Ascending aorta (tissue), 2 donors: ENCODE measurements around the gene CFAP73. TPM values are rescaled to one million over a fixed set of nuclear protein-coding genes. Genes with fewer than 3 reads are reported as not detected.
A peak's percentile ranks its signal among the peaks of the same experiment; 100 is the strongest.

Experiments
- DNase-seq, 2 donors: peaks; one replicate each; pipeline ENCODE4 v3.0.0-alpha.2; 2019; ENCODE audit warnings: low spot score in 2 of 2
- H3K27ac ChIP-seq, 2 donors: fragments of 200-600 bp; sonication (generic); one replicate each; pipeline ENCODE4 v1.5.1; 2016 to 2017; ENCODE audit warnings: mild to moderate bottlenecking in 1 of 2
- H3K27me3 ChIP-seq: fragments of 200-600 bp; sonication (generic); one replicate; pipeline ENCODE4 v1.5.1; 2017
- H3K36me3 ChIP-seq, 2 donors: fragments of 200-600 bp; sonication (generic); one replicate each; pipeline ENCODE4 v1.5.1; 2016
- H3K4me1 ChIP-seq, 2 donors: fragments of 200-600 bp; sonication (generic); one replicate each; pipeline ENCODE4 v1.5.1; 2016 to 2017; ENCODE audit warnings: mild to moderate bottlenecking in 1 of 2
- H3K4me3 ChIP-seq, 2 donors: fragments of 200-600 bp; sonication (generic); one replicate each; pipeline ENCODE4 v1.5.1; 2016 to 2017; ENCODE audit warnings: mild to moderate bottlenecking in 1 of 2
- H3K9me3 ChIP-seq, 2 donors: fragments of 200-600 bp; sonication (generic); one replicate each; pipeline ENCODE4 v1.5.1; 2016
- intact Hi-C: fragments of 100-400 bp; cut with DNase I; formaldehyde crosslinking; loops from one replicate; pipeline ENCODE4 v1.15.1; 2023
- total RNA-seq: library from RNA; depleted of rRNA; stranded (reverse); fragments of >200 nt; gene quantifications from one replicate; pipeline ENCODE4 v1.1.0, GENCODE V29; 2016
- TF ChIP-seq, protein P1 (sequence below), 3 experiments: fragments of 200-600 bp in 2 of 3; fragments of 450-650 bp in 1 of 3; sonication (generic) in 2 of 3; IDR thresholded peaks; one replicate each; pipeline ENCODE4 v1.5.1; 2016 to 2019; ENCODE audit warnings: antibody characterized with exemption in 3 of 3, mild to moderate bottlenecking in 1 of 3, moderate library complexity in 1 of 3

Gene CFAP73
- total RNA-seq, 1 donor from 2014 or later, result not detected

GRCh38 chr12:113133036-113133435 lies 16.5 kb upstream of the CFAP73 start:
- Histone ChIP-seq H3K27ac (no peak overlapping the region), H3K36me3 (no peaks in the 10 kb centered on the region), H3K4me3 (no peak overlapping the region), H3K9me3 (no peaks in the 10 kb centered on the region), H3K27me3 (no peaks in the 10 kb centered on the region), H3K4me1 (no peaks in the 10 kb centered on the region)
- intact Hi-C loops, result no loop called here
- TF ChIP-seq, protein P1, sequence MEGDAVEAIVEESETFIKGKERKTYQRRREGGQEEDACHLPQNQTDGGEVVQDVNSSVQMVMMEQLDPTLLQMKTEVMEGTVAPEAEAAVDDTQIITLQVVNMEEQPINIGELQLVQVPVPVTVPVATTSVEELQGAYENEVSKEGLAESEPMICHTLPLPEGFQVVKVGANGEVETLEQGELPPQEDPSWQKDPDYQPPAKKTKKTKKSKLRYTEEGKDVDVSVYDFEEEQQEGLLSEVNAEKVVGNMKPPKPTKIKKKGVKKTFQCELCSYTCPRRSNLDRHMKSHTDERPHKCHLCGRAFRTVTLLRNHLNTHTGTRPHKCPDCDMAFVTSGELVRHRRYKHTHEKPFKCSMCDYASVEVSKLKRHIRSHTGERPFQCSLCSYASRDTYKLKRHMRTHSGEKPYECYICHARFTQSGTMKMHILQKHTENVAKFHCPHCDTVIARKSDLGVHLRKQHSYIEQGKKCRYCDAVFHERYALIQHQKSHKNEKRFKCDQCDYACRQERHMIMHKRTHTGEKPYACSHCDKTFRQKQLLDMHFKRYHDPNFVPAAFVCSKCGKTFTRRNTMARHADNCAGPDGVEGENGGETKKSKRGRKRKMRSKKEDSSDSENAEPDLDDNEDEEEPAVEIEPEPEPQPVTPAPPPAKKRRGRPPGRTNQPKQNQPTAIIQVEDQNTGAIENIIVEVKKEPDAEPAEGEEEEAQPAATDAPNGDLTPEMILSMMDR (IDR thresholded peaks at IDR 0.05), result no peak
- DNase-seq, result no peak

- H3K4me1 ChIP-seq, result no peaks in the 10 kb centered on the region
- no peaks in the 10 kb centered on the region for H3K27me3 ChIP-seq
- no peaks in the 10 kb centered on the region for H3K9me3 ChIP-seq
- TF ChIP-seq, protein P1 (IDR thresholded peaks at IDR 0.05), result no peak
- no peak overlapping the region for H3K4me3 ChIP-seq
- no peaks in the 10 kb centered on the region for H3K36me3 ChIP-seq
- intact Hi-C loops, result no loop called here
- H3K27ac ChIP-seq, result no peak overlapping the region
- DNase-seq, result no peak
Observed at GRCh38 chr12:113133666-113134065, 15.9 kb upstream of the CFAP73 start.

GRCh38 chr12:113134071-113134470 lies 15.5 kb upstream of the CFAP73 start:
- Histone ChIP-seq H3K9me3 (no peaks in the 10 kb centered on the region), H3K4me3 (no peak overlapping the region), H3K27ac (no peak overlapping the region), H3K4me1 (no peaks in the 10 kb centered on the region), H3K27me3 (no peaks in the 10 kb centered on the region), H3K36me3 (no peaks in the 10 kb centered on the region)
- TF ChIP-seq, protein P1 (IDR thresholded peaks at IDR 0.05), result no peak
- intact Hi-C loops, result no loop called here
- no peak for DNase-seq

GRCh38 chr12:113134521-113134951 lies 15.0 kb upstream of the CFAP73 start:
- intact Hi-C loops, result no loop called here
- no peak overlapping the region for H3K27ac ChIP-seq
- no peaks in the 10 kb centered on the region for H3K9me3 ChIP-seq
- no peaks in the 10 kb centered on the region for H3K36me3 ChIP-seq
- no peaks in the 10 kb centered on the region for H3K4me1 ChIP-seq
- H3K27me3 ChIP-seq, result no peaks in the 10 kb centered on the region
- DNase-seq, result no peak
- H3K4me3 ChIP-seq, result no peak overlapping the region
- TF ChIP-seq, protein P1 (IDR thresholded peaks at IDR 0.05), result no peak

DNA sequence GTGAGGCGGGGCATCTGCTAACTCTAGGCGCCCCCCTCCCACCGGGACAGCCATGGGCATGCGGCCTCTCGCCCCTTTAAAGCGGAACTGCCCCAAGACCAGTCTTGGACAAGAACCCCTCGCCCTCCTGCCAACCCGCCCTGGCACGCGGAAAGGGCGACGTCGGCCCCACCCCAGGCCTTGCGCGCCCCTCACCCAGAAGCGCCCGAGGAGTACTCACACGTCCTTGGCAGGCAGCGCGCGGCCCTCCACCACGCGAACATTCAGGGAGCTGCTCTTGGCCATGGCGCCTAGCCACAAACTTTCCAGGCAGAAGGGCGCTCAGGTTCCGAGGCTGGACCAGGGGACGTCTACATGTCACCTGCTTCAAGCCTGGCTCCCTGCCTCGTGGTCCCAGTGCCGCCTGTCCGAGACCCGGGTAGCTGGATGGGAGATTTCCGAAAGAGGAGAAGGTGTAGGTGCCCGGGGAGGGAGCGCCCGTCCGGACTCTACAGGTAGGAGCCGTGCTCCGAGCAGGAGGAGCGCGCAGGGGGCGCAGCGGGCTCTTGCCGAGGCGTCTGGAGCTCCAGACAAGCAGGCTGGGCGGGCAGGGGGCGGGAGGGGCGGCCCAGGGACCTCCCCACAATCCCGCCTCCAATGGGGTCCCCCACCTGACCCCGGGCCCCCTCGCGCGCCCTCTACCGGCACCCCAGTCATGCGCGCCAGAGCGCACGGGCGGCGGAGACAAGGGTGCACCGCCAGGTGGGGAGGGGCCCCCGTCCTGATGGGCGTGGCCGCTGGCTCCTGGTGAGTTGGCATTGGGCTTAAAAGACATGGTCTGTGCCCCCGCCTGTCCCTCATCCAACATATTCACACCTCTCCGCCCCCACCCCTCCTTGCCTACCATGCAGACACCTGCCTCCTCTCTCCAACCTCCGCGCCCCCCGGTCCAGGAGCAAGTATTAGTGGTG lies 14.1 kb upstream of the CFAP73 start, which contains the start of gene RASAL1:
TSS of gene RASAL1 (minus strand) at position 584 of the 950 bp plus-strand sequence. CDS start at position 285, 299 bp downstream.
- Histone ChIP-seq H3K4me3 (peak within 1 kb of the TSS in 1 of 2 donors; percentile 40), H3K27ac (no peak within 1 kb of the TSS), H3K36me3 (no peaks in the 10 kb centered on the region), H3K27me3 (no peaks in the 10 kb centered on the region), H3K9me3 (no peaks in the 10 kb centered on the region), H3K4me1 (no peaks in the 10 kb centered on the region)
- intact Hi-C loops, result no loop called here
- TF ChIP-seq, protein P1 (IDR thresholded peaks at IDR 0.05), result peak in 1 of 3 experiments; percentile 12
- DNase-seq, result no peak
